GM21447 (cell line): Measurements from ENCODE around the gene ROBO1.

ENCODE experiments used
- ATAC-seq: cut with Tn5 transposase; IDR thresholded peaks from one replicate; pipeline ENCODE4 v1.9.1; 2021; ENCODE audit not compliant: unreplicated experiment

Gene ROBO1

GRCh38 chr3:79672075-79672474 lies 95.7 kb downstream of the ROBO1 start:
- no peak for ATAC-seq

- ATAC-seq, result no peak
Measured at GRCh38 chr3:79670178-79670577, 97.6 kb downstream of the ROBO1 start.

GRCh38 chr3:79664455-79664854 lies 103.3 kb downstream of the ROBO1 start:
- no peak for ATAC-seq

DNA sequence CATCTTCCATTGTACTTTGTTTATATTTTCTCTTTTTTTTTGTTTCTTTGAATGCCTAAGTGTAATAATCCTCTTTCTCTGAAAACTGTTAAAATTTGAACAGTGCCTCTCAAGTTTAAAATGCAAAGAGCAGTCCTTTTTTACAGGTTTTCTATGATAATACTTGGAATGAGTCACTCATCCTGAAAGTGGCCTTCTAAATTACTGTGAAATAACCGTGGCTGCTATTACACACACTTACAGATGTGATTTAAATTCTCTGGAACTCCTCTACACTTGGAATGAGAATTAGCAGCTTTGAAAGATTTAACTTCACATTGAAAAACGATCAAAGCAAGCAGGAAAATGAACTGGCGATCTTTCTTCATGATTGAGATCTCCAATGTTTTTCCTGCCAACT lies 105.9 kb downstream of the ROBO1 start:
- ATAC-seq, result no peak

- ATAC-seq, result no peak
Measured at GRCh38 chr3:79657076-79657475, 110.7 kb downstream of the ROBO1 start.

DNA sequence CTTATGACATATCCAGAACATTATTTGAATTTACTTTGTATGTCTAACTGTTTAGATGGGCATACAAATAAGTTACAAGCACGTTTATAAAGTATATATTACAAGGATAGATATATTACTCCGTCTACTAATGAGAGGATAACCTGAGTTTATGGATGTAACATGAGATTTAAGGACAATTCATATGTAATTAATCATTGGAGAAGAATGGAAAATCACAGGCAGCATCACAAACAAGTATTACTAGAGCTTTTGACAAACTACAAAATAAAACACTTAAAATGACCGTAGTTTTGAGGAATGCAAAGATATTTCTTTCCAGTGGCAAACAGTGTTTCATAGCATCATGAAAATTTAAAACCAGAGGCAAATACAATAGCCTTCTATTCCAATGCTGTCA lies 113.8 kb downstream of the ROBO1 start:
- ATAC-seq, result no peak

- no peak for ATAC-seq
Measured at GRCh38 chr3:79653266-79653830, 114.5 kb downstream of the ROBO1 start.

- no peak for ATAC-seq
Measured at GRCh38 chr3:79651536-79652065, 116.2 kb downstream of the ROBO1 start.

DNA sequence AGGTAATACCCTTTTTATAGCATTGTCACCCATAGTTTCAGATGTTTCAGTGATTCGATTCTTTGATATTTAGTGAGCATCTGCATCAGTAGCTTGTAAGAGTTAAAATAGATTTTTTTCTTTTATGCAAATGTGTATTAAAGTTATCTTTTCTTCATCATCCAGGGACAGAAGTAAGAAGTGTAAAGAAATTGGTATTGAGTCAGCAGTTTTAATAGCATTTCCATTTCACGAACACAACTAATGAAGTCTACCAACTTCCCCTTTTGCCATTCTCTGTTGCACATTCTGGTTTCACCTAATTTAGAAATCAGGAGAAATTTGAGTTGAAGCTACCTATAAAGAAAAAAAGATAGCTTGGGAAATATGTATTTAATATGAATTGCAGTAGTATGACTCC lies 127.9 kb downstream of the ROBO1 start:
- no peak for ATAC-seq

DNA sequence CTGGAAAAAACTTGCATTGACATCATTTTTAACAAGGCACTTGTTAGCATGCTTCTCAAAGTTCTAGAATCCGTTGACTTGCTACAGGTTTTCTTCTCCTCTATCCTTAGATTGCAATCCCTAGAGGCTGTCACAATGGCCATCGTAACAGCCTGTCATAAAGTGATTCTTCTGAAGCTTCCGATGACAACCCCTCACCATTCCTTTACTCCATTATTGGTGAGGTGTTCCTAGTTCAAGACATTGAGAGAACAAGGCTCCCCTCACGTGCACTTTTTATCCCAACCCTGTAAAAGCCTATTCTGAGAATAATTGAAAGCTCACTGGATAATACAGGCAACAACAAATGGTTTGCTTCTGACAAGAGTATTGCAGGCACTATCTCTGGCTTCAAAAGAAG lies 131.4 kb downstream of the ROBO1 start:
- no peak for ATAC-seq

GRCh38 chr3:79632842-79633241 lies 135.0 kb downstream of the ROBO1 start:
- no peak for ATAC-seq

DNA sequence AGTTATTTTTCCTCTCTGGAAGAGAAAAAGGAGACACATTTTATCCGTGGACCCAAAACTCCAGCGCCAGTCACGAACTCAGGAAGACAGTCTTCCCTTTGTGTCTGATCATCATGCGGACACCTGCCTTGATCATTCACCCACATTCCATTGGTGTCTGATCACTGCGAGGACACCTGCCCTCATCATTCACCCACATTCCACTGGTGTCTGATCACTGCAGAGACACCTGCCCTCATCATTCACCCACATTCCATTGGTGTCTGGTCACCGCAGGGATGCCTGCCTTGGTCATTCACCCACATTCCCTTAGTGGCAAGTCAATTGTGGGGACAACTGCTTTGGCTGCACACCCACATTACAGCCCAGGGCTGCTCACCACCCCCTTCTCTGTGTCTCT lies 148.9 kb downstream of the ROBO1 start:
- ATAC-seq, result no peak

- ATAC-seq, result no peak
Measured at GRCh38 chr3:79606414-79606813, 161.4 kb downstream of the ROBO1 start.

DNA sequence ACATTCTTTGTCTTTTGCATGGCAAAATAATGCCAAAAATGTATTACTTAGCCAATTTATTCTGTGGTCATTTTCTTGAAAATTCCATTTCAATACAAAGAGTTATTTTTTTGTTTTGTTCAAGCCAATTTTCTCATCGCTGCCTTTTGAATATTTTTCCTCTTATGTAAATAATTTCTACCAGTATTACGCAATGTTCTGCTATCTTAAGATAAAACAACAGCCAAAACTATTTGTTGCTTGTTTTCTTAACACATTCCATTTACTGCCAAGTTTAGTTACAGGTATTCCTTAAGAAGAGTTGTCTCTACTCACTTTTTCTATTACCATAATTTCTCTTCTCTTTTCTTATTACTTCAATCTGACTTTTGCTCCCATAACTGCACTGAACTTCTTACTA lies 163.1 kb downstream of the ROBO1 start:
- ATAC-seq, result no peak

GRCh38 chr3:79602385-79602784 lies 165.4 kb downstream of the ROBO1 start:
- ATAC-seq, result no peak

GRCh38 chr3:79598594-79598993 lies 169.2 kb downstream of the ROBO1 start:
- ATAC-seq, result no peak

DNA sequence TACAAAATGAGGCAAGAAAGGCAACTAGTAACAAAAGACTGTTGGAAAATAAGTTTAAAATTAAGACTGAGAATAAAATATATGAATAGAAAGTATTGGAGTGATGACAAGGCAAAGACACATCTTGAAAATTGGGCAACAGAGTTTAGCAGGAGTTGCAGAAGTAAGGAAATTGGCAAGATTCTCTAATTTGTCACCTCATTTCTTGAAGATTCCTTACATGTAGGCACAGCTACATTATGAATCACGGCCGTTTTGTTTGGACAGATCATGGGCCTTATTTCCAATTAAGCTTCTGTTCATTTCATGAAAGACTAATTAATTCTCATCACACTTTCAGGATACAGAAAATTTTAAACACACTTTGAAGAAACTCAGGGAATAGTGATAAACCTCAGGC lies 170.1 kb downstream of the ROBO1 start:
- ATAC-seq, result no peak

DNA sequence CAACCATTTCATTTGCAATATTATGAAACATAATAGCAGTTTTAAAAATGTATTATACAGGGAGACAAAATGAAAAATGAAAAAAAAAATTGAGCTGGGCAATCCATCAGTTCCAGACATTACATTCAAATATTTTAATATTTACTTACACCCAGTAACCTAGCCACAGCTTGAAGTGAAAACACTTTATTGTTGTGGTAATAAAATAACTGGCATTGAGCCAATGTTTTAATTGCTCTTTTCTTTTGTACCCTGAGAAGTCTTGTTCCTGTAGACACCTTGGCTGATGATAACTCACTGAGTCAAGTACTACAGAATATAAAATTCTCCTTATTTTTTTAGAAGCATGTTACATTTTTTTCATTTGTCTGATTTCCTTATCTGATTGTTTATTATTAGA lies 180.6 kb downstream of the ROBO1 start:
- no peak for ATAC-seq

GRCh38 chr3:79586232-79586631 lies 181.6 kb downstream of the ROBO1 start:
- ATAC-seq, result no peak

DNA sequence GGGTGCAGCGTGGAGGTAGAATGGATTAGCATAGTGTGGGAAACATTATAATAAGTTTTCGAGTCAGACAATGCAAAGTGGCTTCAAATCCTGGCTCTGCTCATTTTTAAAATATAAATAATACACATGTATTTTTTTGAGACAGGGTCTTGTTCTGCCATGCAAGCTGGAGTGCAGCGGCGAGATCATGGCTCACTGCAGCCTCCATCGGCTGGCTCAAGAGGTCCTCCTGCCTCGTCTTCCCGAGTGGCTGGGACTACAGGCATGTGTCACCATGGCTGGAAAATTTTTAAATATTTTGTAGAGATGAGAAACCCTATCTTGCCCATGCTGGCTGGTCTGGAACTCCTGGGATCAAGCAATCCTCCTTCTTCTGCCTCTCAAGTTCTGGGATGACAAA lies 194.9 kb downstream of the ROBO1 start:
- ATAC-seq, result no peak

DNA sequence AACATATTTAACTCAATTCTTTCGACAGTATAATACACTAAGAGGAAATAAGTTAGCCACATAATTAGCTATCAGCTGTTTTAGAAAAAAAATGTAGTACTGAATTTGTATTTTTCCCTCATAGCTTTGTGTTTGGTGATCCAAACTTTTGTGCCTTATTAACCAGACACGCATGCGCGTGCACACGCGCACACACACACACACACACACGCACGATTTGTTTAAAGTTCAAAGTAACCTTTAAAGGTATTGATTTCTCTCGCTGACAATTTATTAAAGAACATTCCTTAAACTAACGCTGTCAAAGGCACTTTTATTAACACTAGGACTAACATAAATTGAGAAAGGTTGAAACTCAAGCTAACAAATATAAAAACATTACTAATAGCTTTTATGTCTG lies 198.9 kb downstream of the ROBO1 start:
- no peak for ATAC-seq

DNA sequence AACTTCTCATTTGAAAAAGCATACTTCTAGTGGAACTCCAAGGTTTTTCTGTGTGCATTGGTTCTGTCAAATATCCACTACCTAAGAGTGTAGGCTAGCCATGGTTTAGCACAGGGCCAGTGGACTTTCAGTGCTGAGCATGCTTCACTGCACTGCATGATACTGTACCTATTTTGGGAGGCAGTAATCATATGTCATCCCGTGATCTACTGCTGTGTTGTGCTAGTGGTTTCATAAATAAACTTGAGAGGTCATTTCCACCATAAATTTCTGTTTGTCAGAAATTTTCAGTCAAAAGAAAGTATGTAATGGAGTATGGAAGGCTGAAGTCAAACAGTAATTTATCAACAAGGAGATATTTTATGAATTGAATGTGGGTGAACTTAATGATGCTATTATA lies 203.6 kb downstream of the ROBO1 start:
- no peak for ATAC-seq

GRCh38 chr3:79560698-79561097 lies 207.1 kb downstream of the ROBO1 start:
- no peak for ATAC-seq
